ENCODE data around the gene NTRK2.

NTRK2 gene

GRCh38 chr9:84849049-84849448 lies 179.5 kb downstream of the NTRK2 start:
- H3K4me3 ChIP-seq: no peak overlapping the region
- DNase-seq (ENCODE audit: low spot score): no peak
- no peak for TF ChIP-seq CTCF (IDR thresholded peaks at IDR 0.05)
- no peak overlapping the region for H3K27ac ChIP-seq

GRCh38 chr9:84850830-84851392 lies 181.4 kb downstream of the NTRK2 start:
- DNase-seq (ENCODE audit: low spot score): no peak
- no peak overlapping the region for H3K27ac ChIP-seq
- TF ChIP-seq CTCF (IDR thresholded peaks at IDR 0.05): no peak
- no peak overlapping the region for H3K4me3 ChIP-seq

GRCh38 chr9:84851935-84852585 lies 182.5 kb downstream of the NTRK2 start:
- DNase-seq (ENCODE audit: low spot score): peak; percentile 81
- Histone ChIP-seq H3K4me3 (no peak overlapping the region), H3K27ac (peak overlapping the region; percentile 18 to 44)
- no peak for TF ChIP-seq CTCF (IDR thresholded peaks at IDR 0.05)

- no peak overlapping the region for H3K4me3 ChIP-seq
- peak overlapping the region; percentile 18 to 61 for H3K27ac ChIP-seq
- no peak for TF ChIP-seq CTCF (IDR thresholded peaks at IDR 0.05)
- no peak for DNase-seq (ENCODE audit: low spot score)
Measured at GRCh38 chr9:84852617-84853301, 183.2 kb downstream of the NTRK2 start.

- no peak for TF ChIP-seq CTCF (IDR thresholded peaks at IDR 0.05)
- DNase-seq (ENCODE audit: low spot score): no peak
- peak overlapping the region; percentile 34 to 74 for H3K27ac ChIP-seq
- no peak overlapping the region for H3K4me3 ChIP-seq
Measured at GRCh38 chr9:84856181-84856632, 186.7 kb downstream of the NTRK2 start.

- H3K27ac ChIP-seq: peak overlapping the region; percentile 18 to 74
- no peak for DNase-seq (ENCODE audit: low spot score)
- no peak overlapping the region for H3K4me3 ChIP-seq
- no peak for TF ChIP-seq CTCF (IDR thresholded peaks at IDR 0.05)
Measured at GRCh38 chr9:84857211-84857610, 187.7 kb downstream of the NTRK2 start.
